H1 (cell line): ENCODE results near the gene NTN4. TPM values are rescaled to one million over a fixed set of nuclear protein-coding genes. Genes with fewer than 3 reads are reported as not detected.

Source experiments
- ATF3 ChIP-seq: IDR thresholded peaks from 2 replicates; pipeline ENCODE4 v1.6.1; 2011; ENCODE audit warnings: low read depth, mild to moderate bottlenecking, low read length; ENCODE audit not compliant: insufficient read depth
- BACH1 ChIP-seq: IDR thresholded peaks from 2 replicates; pipeline ENCODE4 v1.6.1; 2012; ENCODE audit warnings: low read length, improper control_type of control experiment
- CHD7 ChIP-seq: fragments of 300-600 bp; sonication (generic); IDR thresholded peaks from 2 replicates; pipeline ENCODE4 v1.7.1; 2012; ENCODE audit warnings: low read length, moderate library complexity, mild to moderate bottlenecking, inconsistent platforms; ENCODE audit not compliant: insufficient replicate concordance
- GTF2F1 ChIP-seq: IDR thresholded peaks from 2 replicates; pipeline ENCODE4 v1.6.1; 2012; ENCODE audit warnings: low read depth, low read length, improper control_type of control experiment, borderline replicate concordance
- JUN ChIP-seq: IDR thresholded peaks from 2 replicates; pipeline ENCODE4 v1.6.1; 2011; ENCODE audit warnings: low read depth, mild to moderate bottlenecking, improper control_type of control experiment, low read length
- SIN3A ChIP-seq, 2 experiments: IDR thresholded peaks in 1 of 2; conservative IDR thresholded peaks in 1 of 2; 2 replicates each; pipeline ENCODE4 v1.6.1; 2011 to 2012; ENCODE audit warnings: low read length in 2 of 2, improper control_type of control experiment in 1 of 2, low read depth in 1 of 2, mild to moderate bottlenecking in 1 of 2
- SP4 ChIP-seq: IDR thresholded peaks from 2 replicates; pipeline ENCODE4 v1.6.1; 2012; ENCODE audit warnings: low read length, inconsistent platforms
- TAF1 ChIP-seq: IDR thresholded peaks from 2 replicates; pipeline ENCODE4 v1.6.1; 2011; ENCODE audit warnings: mild to moderate bottlenecking, low read depth, low read length
- TCF12 ChIP-seq: IDR thresholded peaks from 2 replicates; pipeline ENCODE4 v1.6.1; 2011; ENCODE audit warnings: low read depth, mild to moderate bottlenecking, low read length
- USF2 ChIP-seq: IDR thresholded peaks from 2 replicates; pipeline ENCODE4 v1.6.1; 2011; ENCODE audit warnings: low read length, improper control_type of control experiment
- ZNF274 ChIP-seq: IDR thresholded peaks from 2 replicates; pipeline ENCODE4 v1.7.0; 2012; ENCODE audit warnings: low read length, borderline replicate concordance; ENCODE audit errors: extremely low read depth
- polyA plus RNA-seq, 7 experiments: library from polyadenylated mRNA; depleted of rRNA in 3 of 7; stranded (reverse) in 5 of 7; unstranded in 2 of 7; fragments of >200 nt in 5 of 7; fragments of 200-250 nt in 2 of 7; gene quantifications; 1 replicate in 5 of 7; 2 replicates in 1 of 7; 4 replicates in 1 of 7; pipeline versions ENCODE4 v1.2.1 to v1.2.3, GENCODE V29; 2011 to 2013; ENCODE audit warnings: missing spikeins in 2 of 7, mixed read lengths in 2 of 7
- total RNA-seq: library from RNA; stranded (reverse); fragmentation: NEBNext Ultra II Directional; extraction: Animal tissue kit (Norgen Biotek cat#: 25700); gene quantifications from 2 replicates; pipeline ENCODE4 v1.2.1, GENCODE V29; 2021

Gene NTN4
- total and polyA plus RNA-seq, 2 of the 8 experiments (the other 6 are each of a cell fraction or from before 2014, with no cell fraction given): 0.74 to 1.3 TPM

- TF ChIP-seq CHD7: no peak
- no peak for TF ChIP-seq TCF12
- no peak for TF ChIP-seq ZNF274
- TF ChIP-seq USF2: no peak
- no peak for TF ChIP-seq GTF2F1
- no peak for TF ChIP-seq SP4
- TF ChIP-seq TAF1: no peak
- no peak for TF ChIP-seq ATF3
- no peak for TF ChIP-seq BACH1
- no peak for TF ChIP-seq JUN
- no peak for TF ChIP-seq SIN3A (conservative IDR thresholded peaks at IDR 0.05 in 1 of 2, IDR thresholded peaks at IDR 0.05 in 1 of 2; ENCODE audit: low read depth in 1 of 2, low read length in 2 of 2)
- TF ChIP-seq, all 59 proteins: peak for 0
Measured at GRCh38 chr12:95625012-95625411, 165.6 kb downstream of the NTN4 start (continued).
